ENCODE measurements around the gene PRL. TPM values are rescaled to one million over a fixed set of nuclear protein-coding genes. Genes with fewer than 3 reads are reported as not detected.

Gene PRL
- total RNA-seq, result not detected in 2 replicates

GRCh38 chr6:22296936-22297335, at the start of gene PRL:
Gene PRL, minus strand, starts transcription at chr6:22297036. Its CDS starts 54 bp downstream, at chr6:22296982.

Measured in myometrial cell (primary cell).